Left colon (tissue), 2 donors: ENCODE data around the gene TPRA1. TPM values are rescaled to one million over a fixed set of nuclear protein-coding genes. Genes with fewer than 3 reads are reported as not detected.
A peak's percentile ranks its signal among the peaks of the same experiment; 100 is the strongest.

Source experiments
- ATAC-seq: fragments of 200-7000 bp; cut with Tn5 transposase; one replicate; pipeline ENCODE4 v1.9.1; 2020; ENCODE audit warnings: mild to moderate bottlenecking, moderate library complexity
- DNase-seq, 2 donors: peaks; one replicate each; pipeline ENCODE4 v3.0.0-alpha.2; 2020
- intact Hi-C, 2 donors: fragments of 100-400 bp; cut with DNase I in 1 of 2; cut with micrococcal nuclease in 1 of 2; formaldehyde crosslinking; loops; one replicate each; pipeline versions ENCODE4 v1.11.2 to v1.14.0; 2022; cut with DNase I, micrococcal nuclease
- total RNA-seq, 2 donors: library from RNA; stranded (reverse); fragmentation: NEBNext Ultra II Directional; extraction: Animal tissue kit (Norgen Biotek cat#: 25700); gene quantifications; one replicate each; pipeline ENCODE4 v1.2.1, GENCODE V29; 2021
- donor health status: DM: no; HTN: no; CAD: no.
- donor health status: DM: yes; HTN: yes; CAD: no.

TPRA1 gene
- total RNA-seq, 2 donors from 2014 or later: 21.9 to 25.7 TPM

GRCh38 chr3:127598841-127599570 lies 8.5 kb upstream of the TPRA1 start:
- DNase-seq: no peak
- intact Hi-C loops: no loop called here
- ATAC-seq: no peak

- intact Hi-C loops: no loop called here
- no peak for ATAC-seq
- DNase-seq: no peak
Observed at GRCh38 chr3:127597020-127597771, 6.7 kb upstream of the TPRA1 start.

- intact Hi-C loops: no loop called here
- ATAC-seq: no peak
- DNase-seq: no peak
Observed at GRCh38 chr3:127595303-127595702, 4.8 kb upstream of the TPRA1 start.

- intact Hi-C loops: no loop called here
- no peak for ATAC-seq
Observed at GRCh38 chr3:127593178-127593577, 2.6 kb upstream of the TPRA1 start.

GRCh38 chr3:127590282-127590592 lies 296 bp downstream of the TPRA1 start:
- ATAC-seq: peak; percentile 69
- DNase-seq: no peak
- intact Hi-C loops: no loop called here

More at GRCh38 chr3:127593178-127593577, 2.6 kb upstream of the TPRA1 start:
- DNase-seq: no peak

- ATAC-seq (peak; percentile 22), DNase-seq (peak in 1 of 2 donors; percentile 58)
- intact Hi-C loops: no loop called here
Observed at GRCh38 chr3:127589600-127590281, 792 bp downstream of the TPRA1 start.

GRCh38 chr3:127588806-127589577 lies 1.5 kb downstream of the TPRA1 start:
- DNase-seq: no peak
- intact Hi-C loops: no loop called here
- ATAC-seq: no peak

GRCh38 chr3:127587876-127588275 lies 2.7 kb downstream of the TPRA1 start:
- intact Hi-C loops: no loop called here
- DNase-seq (no peak), ATAC-seq (no peak)

GRCh38 chr3:127585813-127586413 lies 4.6 kb downstream of the TPRA1 start:
- intact Hi-C loops: no loop called here
- no peak for ATAC-seq
- DNase-seq: no peak

GRCh38 chr3:127585163-127585812 lies 5.2 kb downstream of the TPRA1 start:
- DNase-seq (no peak), ATAC-seq (no peak)
- intact Hi-C loops: no loop called here

- ATAC-seq (no peak), DNase-seq (no peak)
- intact Hi-C loops: no loop called here
Observed at GRCh38 chr3:127584734-127585133, 5.8 kb downstream of the TPRA1 start.

GRCh38 chr3:127580327-127581060 lies 10.0 kb downstream of the TPRA1 start:
- intact Hi-C loops: no loop called here
- no peak for ATAC-seq
- DNase-seq: no peak

- no peak for ATAC-seq
- DNase-seq: no peak
- intact Hi-C loops: no loop called here
Observed at GRCh38 chr3:127578802-127579201, 11.7 kb downstream of the TPRA1 start.

GRCh38 chr3:127578168-127578567 lies 12.4 kb downstream of the TPRA1 start:
- ATAC-seq: no peak
- no peak for DNase-seq
- intact Hi-C loops: no loop called here

- DNase-seq (no peak), ATAC-seq (no peak)
- intact Hi-C loops: no loop called here
Observed at GRCh38 chr3:127577448-127577847, 13.1 kb downstream of the TPRA1 start.

- ATAC-seq (peak; percentile 93), DNase-seq (peak; percentile 83 to 89)
- intact Hi-C loops: no loop called here
Observed at GRCh38 chr3:127574880-127575878, 15.4 kb downstream of the TPRA1 start.

- no peak for ATAC-seq
- DNase-seq: no peak
- intact Hi-C loops: no loop called here
Observed at GRCh38 chr3:127573912-127574311, 16.6 kb downstream of the TPRA1 start.
